ENCODE results near the gene ZNF730.

DNA sequence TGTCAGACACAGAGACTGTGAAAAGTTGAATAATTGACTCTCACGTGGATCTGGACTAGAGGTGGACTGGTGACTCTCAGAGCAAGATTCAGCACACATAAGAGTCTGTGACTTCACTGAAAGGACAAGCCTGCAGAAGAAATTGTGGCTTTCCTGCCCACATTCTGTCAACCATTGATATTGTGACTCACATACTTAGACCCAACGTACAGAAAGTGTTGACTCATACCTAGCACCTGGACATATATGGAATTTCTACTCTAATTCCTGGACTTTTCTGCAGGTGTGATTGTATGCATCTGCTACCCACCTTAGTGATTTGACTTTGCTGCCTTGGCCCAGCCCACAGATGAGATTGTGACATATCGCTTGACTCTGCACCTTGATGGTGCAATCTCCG lies 15.6 kb upstream of the ZNF730 start:
- TF ChIP-seq POLR2AphosphoS5 (IDR thresholded peaks at IDR 0.05; ENCODE audit: low read depth) (no peak), SPI1 (IDR thresholded peaks at IDR 0.05; ENCODE audit: borderline replicate concordance, low read depth) (no peak)
- TF ChIP-seq, protein P1, sequence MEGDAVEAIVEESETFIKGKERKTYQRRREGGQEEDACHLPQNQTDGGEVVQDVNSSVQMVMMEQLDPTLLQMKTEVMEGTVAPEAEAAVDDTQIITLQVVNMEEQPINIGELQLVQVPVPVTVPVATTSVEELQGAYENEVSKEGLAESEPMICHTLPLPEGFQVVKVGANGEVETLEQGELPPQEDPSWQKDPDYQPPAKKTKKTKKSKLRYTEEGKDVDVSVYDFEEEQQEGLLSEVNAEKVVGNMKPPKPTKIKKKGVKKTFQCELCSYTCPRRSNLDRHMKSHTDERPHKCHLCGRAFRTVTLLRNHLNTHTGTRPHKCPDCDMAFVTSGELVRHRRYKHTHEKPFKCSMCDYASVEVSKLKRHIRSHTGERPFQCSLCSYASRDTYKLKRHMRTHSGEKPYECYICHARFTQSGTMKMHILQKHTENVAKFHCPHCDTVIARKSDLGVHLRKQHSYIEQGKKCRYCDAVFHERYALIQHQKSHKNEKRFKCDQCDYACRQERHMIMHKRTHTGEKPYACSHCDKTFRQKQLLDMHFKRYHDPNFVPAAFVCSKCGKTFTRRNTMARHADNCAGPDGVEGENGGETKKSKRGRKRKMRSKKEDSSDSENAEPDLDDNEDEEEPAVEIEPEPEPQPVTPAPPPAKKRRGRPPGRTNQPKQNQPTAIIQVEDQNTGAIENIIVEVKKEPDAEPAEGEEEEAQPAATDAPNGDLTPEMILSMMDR (IDR thresholded peaks at IDR 0.05; ENCODE audit: insufficient read depth, low read length): no peak

Measured in HL-60 (cell line).